ENCODE measurements around the gene CREB5.

GRCh38 chr7:28406192-28406591 lies 6.1 kb upstream of the CREB5 start:
- TF ChIP-seq POLR2A (IDR thresholded peaks at IDR 0.05) = no peak
- no peak for TF ChIP-seq CTCF (IDR thresholded peaks at IDR 0.05)
